Measurements from ENCODE around the gene BANK1.

The BANK1 gene

DNA sequence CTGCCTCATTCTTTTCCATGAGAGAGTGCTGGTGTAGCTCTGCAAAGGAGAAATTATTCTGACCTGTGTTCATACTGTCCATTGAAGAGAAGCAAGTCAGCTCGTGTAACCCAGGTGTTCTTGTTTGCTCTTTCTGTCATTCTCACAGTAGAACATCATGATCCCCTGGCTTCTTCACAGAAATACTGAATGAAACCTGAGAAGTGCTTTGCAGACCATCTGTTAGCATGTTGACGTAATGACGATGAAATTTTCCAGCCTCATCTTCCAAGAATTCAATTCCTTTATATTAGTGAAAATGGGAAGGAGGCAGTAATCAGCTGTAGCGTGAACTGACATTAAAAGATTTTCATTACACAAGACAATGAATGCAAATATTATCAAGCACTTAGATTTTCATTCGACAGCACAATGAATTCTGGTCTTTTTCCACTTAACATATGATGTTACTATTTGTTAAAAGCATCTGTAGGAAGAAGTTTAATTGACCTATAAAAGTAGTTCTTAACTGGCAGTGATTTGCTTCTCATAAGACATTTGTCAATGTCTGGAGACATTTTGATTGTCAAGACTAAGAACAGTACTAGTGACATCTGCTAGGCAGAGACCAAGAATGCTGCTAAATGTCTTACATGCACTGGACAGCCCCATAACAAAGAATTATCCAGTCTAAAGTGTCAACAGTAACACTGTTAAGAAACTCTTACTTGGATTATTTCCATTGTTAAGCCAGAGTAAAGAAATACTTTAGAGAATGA is 246.3 kb downstream of the BANK1 start:
- Histone ChIP-seq H3K9ac (ENCODE audit: low read depth, low read length) (no peak overlapping the region), H3K36me3 (ENCODE audit: insufficient read depth, low read length) (no peaks in the 10 kb centered on the region), H3K4me3 (ENCODE audit: low read length) (no peak overlapping the region), H3K27ac (ENCODE audit: low read depth, low read length) (no peak overlapping the region), H3K27me3 (ENCODE audit: insufficient read depth, low read length) (no peaks in the 10 kb centered on the region), H3K4me1 (ENCODE audit: insufficient read depth, low read length) (no peaks in the 10 kb centered on the region), H3K9me3 (ENCODE audit: insufficient read depth, low read depth, low read length) (no peaks in the 10 kb centered on the region)
- 95% methylated on average over 5 of the region's 5 CpGs for WGBS

DNA sequence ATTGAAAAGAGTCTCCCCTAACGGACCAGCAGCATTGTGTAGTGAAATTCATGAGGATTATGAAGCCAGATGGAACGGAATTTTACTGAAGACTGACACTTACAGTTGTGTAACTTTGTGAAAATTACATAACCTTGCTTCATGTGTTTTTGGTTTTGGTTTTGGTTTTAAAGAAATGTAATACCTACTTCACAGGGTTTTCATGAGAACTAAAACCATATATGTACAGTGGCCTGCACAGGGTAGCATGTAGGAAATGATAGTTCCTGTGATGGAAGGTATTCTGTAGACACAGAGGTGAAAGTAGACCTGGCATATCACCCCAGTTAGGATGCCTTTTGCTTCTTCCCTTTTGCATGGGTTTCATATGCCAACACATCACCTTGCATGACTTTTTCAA is 247.0 kb downstream of the BANK1 start:
- no peaks in the 10 kb centered on the region for H3K9me3 ChIP-seq (ENCODE audit: insufficient read depth, low read depth, low read length)

DNA sequence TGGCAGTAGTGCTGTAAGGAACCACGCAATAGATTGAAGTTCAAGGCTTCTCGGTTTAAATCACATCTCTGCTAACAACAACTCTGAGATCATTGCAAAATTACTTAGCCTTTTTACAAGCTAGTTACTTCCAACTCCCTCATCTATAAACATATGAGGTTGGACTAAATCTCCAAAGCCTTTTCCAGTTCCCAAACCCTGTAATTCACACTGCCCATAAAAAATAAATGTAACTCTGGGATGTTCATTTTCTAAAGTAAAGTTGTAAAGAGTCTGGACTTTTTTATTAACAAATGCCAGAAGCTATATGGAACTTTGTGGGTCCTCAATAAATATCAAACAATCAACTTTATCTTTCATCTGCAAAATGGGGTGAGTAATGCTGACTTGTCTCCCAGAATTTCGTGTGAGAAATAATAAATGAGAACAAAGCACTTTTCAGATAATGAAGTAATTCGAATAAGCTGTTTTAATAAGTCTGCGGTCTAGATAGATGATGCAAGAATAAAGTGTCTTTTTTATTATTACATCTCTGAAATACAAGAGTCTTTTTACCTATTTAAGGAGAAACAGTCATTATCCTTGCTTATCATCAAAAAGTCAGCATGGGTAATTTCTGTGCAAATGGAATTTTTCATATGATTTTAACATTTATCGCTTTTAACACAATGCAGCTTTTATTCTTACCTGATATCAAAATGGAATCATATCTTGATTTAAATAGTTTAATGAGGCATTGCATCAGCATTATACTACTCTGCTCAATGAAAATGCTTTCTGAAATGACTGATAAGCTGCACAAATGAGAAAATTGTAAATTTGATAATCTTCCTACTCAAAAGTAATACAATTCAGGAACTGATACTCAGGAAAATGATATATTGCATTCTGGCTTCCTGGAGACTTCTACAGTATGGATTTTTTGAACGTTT is 252.6 kb downstream of the BANK1 start:
- no peaks in the 10 kb centered on the region for H3K4me1 ChIP-seq (ENCODE audit: insufficient read depth, low read length)
- H3K27ac ChIP-seq (ENCODE audit: low read depth, low read length), result no peak overlapping the region
- no peak overlapping the region for H3K4me3 ChIP-seq (ENCODE audit: low read length)
- 94% methylated on average over 4 of the region's 7 CpGs for WGBS
- no peaks in the 10 kb centered on the region for H3K9me3 ChIP-seq (ENCODE audit: insufficient read depth, low read depth, low read length)
- no peaks in the 10 kb centered on the region for H3K36me3 ChIP-seq (ENCODE audit: insufficient read depth, low read length)
- no peak overlapping the region for H3K9ac ChIP-seq (ENCODE audit: low read depth, low read length)
- no peaks in the 10 kb centered on the region for H3K27me3 ChIP-seq (ENCODE audit: insufficient read depth, low read length)

More for the DNA sequence above, 247.0 kb downstream of the BANK1 start:
- Histone ChIP-seq H3K36me3 (ENCODE audit: insufficient read depth, low read length) (no peaks in the 10 kb centered on the region), H3K27me3 (ENCODE audit: insufficient read depth, low read length) (no peaks in the 10 kb centered on the region), H3K4me3 (ENCODE audit: low read length) (no peak overlapping the region), H3K27ac (ENCODE audit: low read depth, low read length) (no peak overlapping the region), H3K4me1 (ENCODE audit: insufficient read depth, low read length) (no peaks in the 10 kb centered on the region), H3K9ac (ENCODE audit: low read depth, low read length) (no peak overlapping the region)
- WGBS, result 71% methylated on average over 2 of the region's 2 CpGs

DNA sequence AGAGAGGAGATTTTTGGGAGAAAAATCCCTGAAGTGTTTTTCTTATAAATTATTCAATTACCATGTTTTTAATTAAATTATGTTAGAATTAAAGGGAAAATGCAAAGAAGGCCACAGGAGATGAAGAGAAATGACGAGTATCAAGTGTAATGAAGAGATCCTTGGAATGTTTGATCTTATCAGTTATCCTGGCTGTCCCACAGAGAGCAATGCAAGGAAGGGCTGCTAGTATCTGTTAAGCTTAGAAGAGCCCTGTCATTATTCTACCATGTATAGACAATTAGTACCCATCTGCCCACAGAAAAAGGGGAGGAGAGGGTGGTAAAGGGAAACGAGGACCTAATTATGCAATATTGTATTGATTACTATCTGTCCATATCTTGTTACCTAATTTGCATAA is 257.1 kb downstream of the BANK1 start:
- Histone ChIP-seq H3K27ac (ENCODE audit: low read depth, low read length) (no peak overlapping the region), H3K27me3 (ENCODE audit: insufficient read depth, low read length) (no peaks in the 10 kb centered on the region), H3K4me3 (ENCODE audit: low read length) (no peak overlapping the region), H3K4me1 (ENCODE audit: insufficient read depth, low read length) (no peaks in the 10 kb centered on the region), H3K9ac (ENCODE audit: low read depth, low read length) (no peak overlapping the region), H3K9me3 (ENCODE audit: insufficient read depth, low read depth, low read length) (no peaks in the 10 kb centered on the region), H3K36me3 (ENCODE audit: insufficient read depth, low read length) (no peaks in the 10 kb centered on the region)
- 80% methylated on average over 1 of the region's 2 CpGs for WGBS

DNA sequence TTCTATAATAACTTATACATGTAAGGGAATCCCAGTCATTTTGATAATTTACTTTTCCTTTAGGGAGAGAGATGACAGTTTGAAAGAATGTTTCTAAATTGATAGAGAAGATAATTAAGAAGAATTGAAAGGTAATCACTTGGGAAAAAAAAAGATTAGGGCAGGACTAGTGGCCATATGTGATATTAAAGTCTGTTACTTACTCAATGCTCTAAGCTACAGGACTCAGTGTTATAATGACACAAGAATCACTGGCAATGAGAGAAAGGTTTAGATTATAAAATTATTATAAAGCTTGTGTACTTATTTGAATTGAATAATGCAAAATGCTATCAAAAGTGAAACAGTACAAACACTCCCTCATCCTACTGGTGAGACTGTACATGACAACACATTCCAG is 265.3 kb downstream of the BANK1 start:
- no peaks in the 10 kb centered on the region for H3K9me3 ChIP-seq (ENCODE audit: insufficient read depth, low read depth, low read length)
- no peaks in the 10 kb centered on the region for H3K36me3 ChIP-seq (ENCODE audit: insufficient read depth, low read length)
- H3K4me3 ChIP-seq (ENCODE audit: low read length), result no peak overlapping the region
- H3K9ac ChIP-seq (ENCODE audit: low read depth, low read length), result no peak overlapping the region
- no peak overlapping the region for H3K27ac ChIP-seq (ENCODE audit: low read depth, low read length)
- H3K27me3 ChIP-seq (ENCODE audit: insufficient read depth, low read length), result no peaks in the 10 kb centered on the region
- no peaks in the 10 kb centered on the region for H3K4me1 ChIP-seq (ENCODE audit: insufficient read depth, low read length)

DNA sequence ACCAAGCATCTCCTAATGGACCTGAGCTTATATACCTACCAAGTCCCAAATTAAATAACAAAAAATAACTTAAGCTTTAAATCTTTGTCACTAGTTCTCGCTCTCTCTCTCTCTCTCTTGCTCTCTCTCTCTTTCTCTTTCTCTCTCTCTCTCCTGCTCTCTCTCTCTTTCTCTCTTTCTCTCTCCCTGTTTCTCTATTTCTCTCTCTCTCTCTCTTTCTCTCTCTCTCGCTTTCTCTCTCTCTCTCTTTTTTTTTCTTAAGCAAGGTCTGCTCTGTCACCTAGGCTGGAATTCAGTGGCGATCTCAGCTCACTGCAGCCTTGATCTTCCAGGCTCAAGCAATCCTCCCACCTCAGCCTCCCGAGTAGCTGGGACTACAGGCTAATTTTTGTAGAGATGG is 266.6 kb downstream of the BANK1 start:
- 92% methylated on average over 4 of the region's 4 CpGs for WGBS
- Histone ChIP-seq H3K4me3 (ENCODE audit: low read length) (no peak overlapping the region), H3K36me3 (ENCODE audit: insufficient read depth, low read length) (no peaks in the 10 kb centered on the region), H3K9me3 (ENCODE audit: insufficient read depth, low read depth, low read length) (no peaks in the 10 kb centered on the region), H3K4me1 (ENCODE audit: insufficient read depth, low read length) (no peaks in the 10 kb centered on the region), H3K27ac (ENCODE audit: low read depth, low read length) (no peak overlapping the region), H3K9ac (ENCODE audit: low read depth, low read length) (no peak overlapping the region), H3K27me3 (ENCODE audit: insufficient read depth, low read length) (no peaks in the 10 kb centered on the region)

DNA sequence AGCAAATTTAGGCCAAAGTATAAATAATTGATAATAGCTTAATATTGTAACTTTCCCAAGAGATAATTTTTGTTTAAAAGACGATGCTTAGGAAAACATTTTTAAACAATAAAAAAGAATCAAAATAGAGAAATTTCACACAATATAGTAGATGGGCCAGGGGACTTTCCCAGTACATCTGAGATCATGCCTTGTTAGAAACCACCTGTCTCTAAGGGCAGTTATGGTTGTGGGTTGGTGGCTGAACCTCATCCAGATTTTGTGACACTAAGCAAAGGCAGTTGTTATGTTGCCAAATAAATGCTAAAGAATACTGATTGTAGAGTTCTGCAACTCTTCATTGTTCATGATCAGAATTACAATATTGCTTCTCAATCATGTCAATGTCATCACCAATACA is 270.6 kb downstream of the BANK1 start:
- WGBS, result no CpG with 5 or more reads among the region's 1 CpG
- no peaks in the 10 kb centered on the region for H3K9me3 ChIP-seq (ENCODE audit: insufficient read depth, low read depth, low read length)
- no peaks in the 10 kb centered on the region for H3K36me3 ChIP-seq (ENCODE audit: insufficient read depth, low read length)
- H3K4me1 ChIP-seq (ENCODE audit: insufficient read depth, low read length), result no peaks in the 10 kb centered on the region
- no peak overlapping the region for H3K27ac ChIP-seq (ENCODE audit: low read depth, low read length)
- no peaks in the 10 kb centered on the region for H3K27me3 ChIP-seq (ENCODE audit: insufficient read depth, low read length)
- no peak overlapping the region for H3K9ac ChIP-seq (ENCODE audit: low read depth, low read length)
- H3K4me3 ChIP-seq (ENCODE audit: low read length), result no peak overlapping the region

DNA sequence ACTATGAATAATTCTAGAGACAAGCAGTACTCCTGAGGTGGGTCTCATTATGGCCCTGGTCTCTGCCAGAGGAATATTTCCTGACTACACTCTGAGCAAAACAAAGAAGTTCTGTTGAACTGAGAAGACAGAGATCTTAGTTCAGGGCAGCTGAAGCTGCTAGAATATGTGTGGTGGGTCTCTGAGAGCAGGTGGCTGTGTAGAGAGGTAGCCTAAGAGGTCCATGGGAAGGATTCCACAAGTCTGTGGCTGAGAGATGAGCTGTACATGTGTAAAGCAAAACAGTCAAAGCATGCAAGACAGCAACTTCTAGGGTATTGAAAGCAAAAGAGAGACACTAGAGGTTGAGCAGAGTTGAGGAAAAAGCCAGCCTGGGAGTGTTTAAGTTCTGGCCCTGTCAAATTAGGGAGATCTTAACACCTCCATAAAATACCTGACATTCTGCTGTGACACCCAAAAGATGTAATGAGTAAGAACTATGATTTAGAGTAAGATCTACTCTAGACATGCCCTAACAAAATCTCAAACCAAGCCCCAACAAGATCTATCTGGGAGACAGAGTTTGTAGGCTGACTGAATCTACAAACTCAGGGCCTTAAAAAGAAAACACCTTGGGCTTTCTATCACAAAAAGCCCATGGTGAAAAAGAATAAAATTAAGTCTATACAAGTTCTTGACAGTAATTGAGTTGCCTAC is 274.4 kb downstream of the BANK1 start:
- Histone ChIP-seq H3K9ac (ENCODE audit: low read depth, low read length) (no peak overlapping the region), H3K4me3 (ENCODE audit: low read length) (no peak overlapping the region), H3K27me3 (ENCODE audit: insufficient read depth, low read length) (no peaks in the 10 kb centered on the region), H3K36me3 (ENCODE audit: insufficient read depth, low read length) (no peaks in the 10 kb centered on the region), H3K4me1 (ENCODE audit: insufficient read depth, low read length) (no peaks in the 10 kb centered on the region), H3K27ac (ENCODE audit: low read depth, low read length) (no peak overlapping the region), H3K9me3 (ENCODE audit: insufficient read depth, low read depth, low read length) (no peaks in the 10 kb centered on the region)

DNA sequence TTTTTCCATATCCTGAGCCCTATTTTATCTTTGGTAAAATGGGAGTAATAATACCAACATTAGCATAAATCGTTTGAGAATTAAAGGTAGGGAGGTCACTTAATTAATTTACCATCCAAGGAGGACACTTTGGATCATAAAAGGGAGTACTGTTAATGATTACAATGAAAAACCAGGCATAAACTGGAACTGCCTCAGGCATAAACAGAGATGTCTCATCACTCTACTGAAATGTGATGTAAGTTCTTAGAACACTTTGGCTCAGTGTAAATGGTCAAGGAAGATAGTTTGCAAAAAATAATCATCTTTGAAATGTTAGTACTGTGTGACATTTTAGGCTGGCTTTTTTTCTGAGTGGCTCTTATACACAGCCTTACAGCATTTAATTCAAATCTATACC is 286.1 kb downstream of the BANK1 start:
- H3K36me3 ChIP-seq (ENCODE audit: insufficient read depth, low read length), result no peaks in the 10 kb centered on the region
- no peaks in the 10 kb centered on the region for H3K9me3 ChIP-seq (ENCODE audit: insufficient read depth, low read depth, low read length)
- H3K27me3 ChIP-seq (ENCODE audit: insufficient read depth, low read length), result no peaks in the 10 kb centered on the region
- H3K4me3 ChIP-seq (ENCODE audit: low read length), result no peak overlapping the region
- H3K27ac ChIP-seq (ENCODE audit: low read depth, low read length), result no peak overlapping the region
- WGBS, result no CpG with 5 or more reads among the region's 1 CpG
- H3K9ac ChIP-seq (ENCODE audit: low read depth, low read length), result no peak overlapping the region
- H3K4me1 ChIP-seq (ENCODE audit: insufficient read depth, low read length), result no peaks in the 10 kb centered on the region

DNA sequence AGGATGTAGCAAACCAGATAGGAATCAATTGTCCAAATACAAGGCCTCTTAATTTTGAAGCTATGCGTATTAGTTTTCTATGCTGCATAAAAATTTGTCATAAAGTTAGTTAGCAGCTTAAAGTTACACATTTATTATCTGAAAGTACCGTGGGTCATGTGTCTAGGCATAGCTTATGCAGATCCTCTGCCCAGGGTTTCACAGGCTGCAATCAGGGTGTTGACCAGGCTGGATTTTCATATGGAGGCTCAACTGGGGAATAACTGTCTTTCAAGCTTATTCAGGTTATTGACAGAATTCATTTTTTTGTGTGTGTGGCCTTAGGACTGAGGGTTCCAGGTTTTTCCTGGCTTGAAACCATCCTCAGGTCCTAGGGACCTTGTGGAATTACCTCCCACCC is 289.7 kb downstream of the BANK1 start:
- H3K27me3 ChIP-seq (ENCODE audit: insufficient read depth, low read length), result no peaks in the 10 kb centered on the region
- H3K9ac ChIP-seq (ENCODE audit: low read depth, low read length), result no peak overlapping the region
- H3K4me1 ChIP-seq (ENCODE audit: insufficient read depth, low read length), result no peaks in the 10 kb centered on the region
- H3K36me3 ChIP-seq (ENCODE audit: insufficient read depth, low read length), result no peaks in the 10 kb centered on the region
- H3K9me3 ChIP-seq (ENCODE audit: insufficient read depth, low read depth, low read length), result no peaks in the 10 kb centered on the region
- no peak overlapping the region for H3K4me3 ChIP-seq (ENCODE audit: low read length)
- 96% methylated on average over 2 of the region's 2 CpGs for WGBS
- H3K27ac ChIP-seq (ENCODE audit: low read depth, low read length), result no peak overlapping the region
